Epithelial cell of esophagus (primary cell): Measurements from ENCODE around the gene BEAN1.

Source experiments
- DNase-seq: peaks from one replicate; pipeline ENCODE4 v3.0.0; 2010; ENCODE audit warnings: low read depth
- H3K4me3 ChIP-seq: 2 replicates; pipeline ENCODE4 v1.5.1; 2011; ENCODE audit warnings: mild to moderate bottlenecking, low read length, control low read depth
- CTCF ChIP-seq: IDR thresholded peaks from 2 replicates; pipeline ENCODE4 v1.5.1; 2011; ENCODE audit warnings: low read depth, mild to moderate bottlenecking, low read length, control low read depth, inconsistent platforms; ENCODE audit not compliant: insufficient read depth; ENCODE audit errors: missing control alignments

The BEAN1 gene

GRCh38 chr16:66475232-66475631, 48.1 kb downstream of the BEAN1 start:
- H3K4me3 ChIP-seq: no peak overlapping the region
- no peak for DNase-seq
- no peak for TF ChIP-seq CTCF

GRCh38 chr16:66476328-66477027, 49.4 kb downstream of the BEAN1 start:
- H3K4me3 ChIP-seq: no peak overlapping the region
- no peak for DNase-seq
- no peak for TF ChIP-seq CTCF

- no peak for TF ChIP-seq CTCF
- no peak for DNase-seq
- H3K4me3 ChIP-seq: no peak overlapping the region
These were observed 50.0 kb downstream of the BEAN1 start for GRCh38 chr16:66477028-66477515.

GRCh38 chr16:66478733-66479511, 51.8 kb downstream of the BEAN1 start:
- no peak overlapping the region for H3K4me3 ChIP-seq
- peak; percentile 63 for DNase-seq
- peak; percentile 80 for TF ChIP-seq CTCF

- no peak overlapping the region for H3K4me3 ChIP-seq
- no peak for TF ChIP-seq CTCF
These were observed 52.7 kb downstream of the BEAN1 start for GRCh38 chr16:66479661-66480264.

GRCh38 chr16:66480265-66481080, 53.4 kb downstream of the BEAN1 start:
- TF ChIP-seq CTCF: no peak
- no peak overlapping the region for H3K4me3 ChIP-seq
- DNase-seq: peak; percentile 76

More at GRCh38 chr16:66479661-66480264, 52.7 kb downstream of the BEAN1 start:
- no peak for DNase-seq
